Upper lobe of left lung (tissue), 6 donors: ENCODE results near the gene PIGS. TPM values are rescaled to one million over a fixed set of nuclear protein-coding genes. Genes with fewer than 3 reads are reported as not detected.
"Not testable (repeated sequence)": the region's sequence is repeated elsewhere in the genome, so short reads cannot be mapped to it uniquely, and the experiment has no call there.

ENCODE experiments used
- ATAC-seq, 2 donors: fragments of 200-7000 bp; cut with Tn5 transposase; one replicate each; pipeline ENCODE4 v1.9.1; 2022; ENCODE audit warnings: mild to moderate bottlenecking in 2 of 2, moderate library complexity in 2 of 2; ENCODE audit not compliant: low FRiP score in 2 of 2
- DNase-seq, 2 donors: peaks; one replicate each; pipeline ENCODE4 v3.0.0-alpha.2; 2019 to 2020
- H3K27ac ChIP-seq, 4 donors: fragments of 200-600 bp; sonication (generic); one replicate each; pipeline ENCODE4 v1.5.1; 2016 to 2019
- H3K27me3 ChIP-seq, 4 donors: fragments of 200-600 bp; sonication (generic); one replicate each; pipeline ENCODE4 v1.5.1; 2017 to 2019
- H3K36me3 ChIP-seq, 4 donors: fragments of 200-600 bp; sonication (generic); one replicate each; pipeline ENCODE4 v1.5.1; 2016 to 2019
- H3K4me1 ChIP-seq, 4 donors: fragments of 200-600 bp; sonication (generic); one replicate each; pipeline ENCODE4 v1.5.1; 2018 to 2019
- H3K4me3 ChIP-seq, 4 donors: fragments of 200-600 bp; sonication (generic); one replicate each; pipeline ENCODE4 v1.5.1; 2017 to 2019; ENCODE audit warnings: mild to moderate bottlenecking in 2 of 4, moderate library complexity in 1 of 4
- H3K9me3 ChIP-seq, 4 donors: fragments of 200-600 bp; sonication (generic); one replicate each; pipeline ENCODE4 v1.5.1; 2018 to 2019
- CTCF ChIP-seq, 6 experiments: fragments of 450-650 bp in 4 of 6; fragments of 200-600 bp in 2 of 6; sonication (generic) in 2 of 6; IDR thresholded peaks; one replicate each; pipeline ENCODE4 v1.5.1; 2016 to 2019; ENCODE audit warnings: antibody characterized with exemption in 6 of 6
- EP300 ChIP-seq, 4 donors: sonication (generic); formaldehyde crosslinking; IDR thresholded peaks; one replicate each; pipeline ENCODE4 v1.5.1; 2017; ENCODE audit warnings: antibody characterized with exemption in 4 of 4, control low read depth in 2 of 4
- POLR2A ChIP-seq, 4 donors: fragments of 450-650 bp; IDR thresholded peaks; one replicate each; pipeline ENCODE4 v1.5.1; 2016 to 2017; ENCODE audit warnings: antibody characterized with exemption in 4 of 4, mild to moderate bottlenecking in 2 of 4
- POLR2AphosphoS5 ChIP-seq, 2 donors: sonication (generic); formaldehyde crosslinking; IDR thresholded peaks; one replicate each; pipeline ENCODE4 v1.5.1; 2017; ENCODE audit warnings: antibody characterized with exemption in 2 of 2
- WGBS, 2 donors: methylation state at CpG; one replicate each; pipeline ENCODE4 v1.1.5; 2017 to 2018; 5-methylcytosine and 5-hydroxymethylcytosine counted together
- total RNA-seq, 6 donors: library from RNA; depleted of rRNA in 4 of 6; stranded (reverse); fragments of >200 nt in 4 of 6; gene quantifications; one replicate each; pipeline versions ENCODE4 v1.1.0 to v1.2.1, GENCODE V29; 2016 to 2021
- donor health status: DM: no; HTN: no; CAD: no; lungs with moderate emphysema.
- donor health status: DM: no; HTN: yes; CAD: no; lungs with severe emphysema.

Gene PIGS
- total RNA-seq, 6 donors from 2014 or later = 36.7 to 69.6 (median 58.1) TPM

- WGBS, 2 donors = 84 to 89% methylated on average over 4 of the region's 4 CpGs
These were observed 8.2 kb upstream of the PIGS start for GRCh38 chr17:28579526-28579925.

GRCh38 chr17:28578246-28579195 is 7.2 kb upstream of the PIGS start:
- DNase-seq (no peak), ATAC-seq (no peak)
- no peaks in the 10 kb centered on the region for H3K27me3 ChIP-seq
- H3K4me1 ChIP-seq = peaks cover 8 to 12% (median 9%) of the 10 kb centered on the region in 4 donors
- H3K4me3 ChIP-seq = no peak overlapping the region
- H3K36me3 ChIP-seq = peaks cover 0 to under 1% (median 0%) of the 10 kb centered on the region in 4 donors
- no peaks in the 10 kb centered on the region for H3K9me3 ChIP-seq
- TF ChIP-seq POLR2AphosphoS5 (IDR thresholded peaks at IDR 0.05) = no peak
- TF ChIP-seq POLR2A (IDR thresholded peaks at IDR 0.05) = no peak
- TF ChIP-seq CTCF (IDR thresholded peaks at IDR 0.05) = no peak
- TF ChIP-seq EP300 (IDR thresholded peaks at IDR 0.05) = no peak
- 96 to 99% methylated on average over 8 of the region's 8 CpGs for WGBS, 2 donors
- no peak overlapping the region for H3K27ac ChIP-seq

More at GRCh38 chr17:28579526-28579925, 8.2 kb upstream of the PIGS start:
- TF ChIP-seq EP300 (IDR thresholded peaks at IDR 0.05) (no peak), CTCF (IDR thresholded peaks at IDR 0.05) (no peak), POLR2A (IDR thresholded peaks at IDR 0.05) (no peak), POLR2AphosphoS5 (IDR thresholded peaks at IDR 0.05) (no peak)
- no peaks in the 10 kb centered on the region for H3K9me3 ChIP-seq
- H3K4me3 ChIP-seq = no peak overlapping the region
- peaks cover 8 to 12% (median 9%) of the 10 kb centered on the region in 4 donors for H3K4me1 ChIP-seq
- no peak overlapping the region for H3K27ac ChIP-seq
- no peaks in the 10 kb centered on the region for H3K27me3 ChIP-seq
- DNase-seq (no peak), ATAC-seq (no peak)
- peaks cover 0 to 7% (median 5%) of the 10 kb centered on the region in 4 donors for H3K36me3 ChIP-seq

- Histone ChIP-seq H3K27ac (peak overlapping the region in 2 of 4 donors; percentile 52 to 63), H3K36me3 (no peaks in the 10 kb centered on the region), H3K27me3 (no peaks in the 10 kb centered on the region), H3K4me1 (peaks cover 9 to 12% (median 10%) of the 10 kb centered on the region in 4 donors), H3K4me3 (peak overlapping the region in 1 of 4 donors; percentile 40), H3K9me3 (no peaks in the 10 kb centered on the region)
- TF ChIP-seq CTCF (IDR thresholded peaks at IDR 0.05) (no peak), POLR2A (IDR thresholded peaks at IDR 0.05) (no peak), EP300 (IDR thresholded peaks at IDR 0.05) (no peak), POLR2AphosphoS5 (IDR thresholded peaks at IDR 0.05) (no peak)
- 100% methylated on average over 3 of the region's 3 CpGs for WGBS, 2 donors
- ATAC-seq (no peak), DNase-seq (no peak)
These were observed 6.1 kb upstream of the PIGS start for GRCh38 chr17:28577466-28577824.

- Histone ChIP-seq H3K27me3 (no peaks in the 10 kb centered on the region), H3K9me3 (no peaks in the 10 kb centered on the region), H3K4me1 (peaks cover 10 to 16% (median 16%) of the 10 kb centered on the region in 4 donors), H3K4me3 (peak within 1 kb of the TSS in 3 of 4 donors; percentile 23 to 42 (median 40)), H3K27ac (peak within 1 kb of the TSS in 2 of 4 donors; percentile 52 to 63), H3K36me3 (no peaks in the 10 kb centered on the region)
- DNase-seq (peak; percentile 100), ATAC-seq (peak; percentile 98)
- TF ChIP-seq POLR2AphosphoS5 (IDR thresholded peaks at IDR 0.05) (peak; percentile 58 to 97), POLR2A (IDR thresholded peaks at IDR 0.05) (peak in 2 of 4 donors; percentile 91 to 96), EP300 (IDR thresholded peaks at IDR 0.05) (no peak)
- WGBS, 2 donors = 8 to 18% methylated on average over 4 to 17 of the region's 26 CpGs
These were observed 5.6 kb upstream of the PIGS start, which contains the start of gene ALDOC for GRCh38 chr17:28576758-28577465. ALDOC (minus strand) TSS chr17:28576895; CDS start chr17:28575532, 1,363 bp downstream.

- DNase-seq, H3K27me3 ChIP-seq, H3K4me3 ChIP-seq, H3K36me3 ChIP-seq, H3K27ac ChIP-seq, ATAC-seq, H3K9me3 ChIP-seq: not testable (repeated sequence)
- peaks cover 13 to 18% (median 17%) of the 10 kb centered on the region in 4 donors for H3K4me1 ChIP-seq
- WGBS, 2 donors = 72 to 83% methylated on average over 3 of the region's 3 CpGs
These were observed 4.7 kb upstream of the PIGS start for GRCh38 chr17:28576016-28576415.
